Mucosa of rectum (tissue), 2 donors: ENCODE results near the gene CENPI.
"Not testable (repeated sequence)": the region's sequence is repeated elsewhere in the genome, so short reads cannot be mapped to it uniquely, and the experiment has no call there.

ENCODE experiments used
- H3K27ac ChIP-seq, 2 donors: one replicate each; pipeline ENCODE4 v1.7.0; 2013; ENCODE audit warnings: inconsistent platforms in 2 of 2, low read depth in 2 of 2, low read length in 2 of 2
- H3K27me3 ChIP-seq, 2 donors: one replicate each; pipeline ENCODE4 v1.7.0; 2013; ENCODE audit warnings: low read length in 2 of 2; ENCODE audit not compliant: control insufficient read depth in 2 of 2, insufficient read depth in 2 of 2
- H3K36me3 ChIP-seq, 2 donors: one replicate each; pipeline ENCODE4 v1.7.0; 2013; ENCODE audit warnings: low read length in 2 of 2; ENCODE audit not compliant: control insufficient read depth in 2 of 2, insufficient read depth in 2 of 2
- H3K4me1 ChIP-seq, 2 donors: one replicate each; pipeline ENCODE4 v1.7.0; 2013; ENCODE audit warnings: low read length in 2 of 2, mild to moderate bottlenecking in 1 of 2; ENCODE audit not compliant: control insufficient read depth in 2 of 2, insufficient read depth in 2 of 2
- H3K4me3 ChIP-seq, 2 donors: one replicate each; pipeline ENCODE4 v1.7.0; 2013; ENCODE audit warnings: low read length in 2 of 2
- H3K9ac ChIP-seq, 2 donors: one replicate each; pipeline ENCODE4 v1.7.0; 2013; ENCODE audit warnings: low read length in 2 of 2, low read depth in 1 of 2, mild to moderate bottlenecking in 1 of 2
- H3K9me3 ChIP-seq, 2 donors: one replicate each; pipeline ENCODE4 v1.7.0; 2013; ENCODE audit warnings: low read length in 2 of 2; ENCODE audit not compliant: control insufficient read depth in 2 of 2
- donor health status: healthy.
- donor health status: Normal muscosa, but diverticular disease.

The CENPI gene

GRCh38 chrX:101097546-101098453, at the start of gene CENPI:
Gene CENPI (plus strand): TSS chrX:101098204. CDS start chrX:101101071, 2,867 bp downstream.
- Histone ChIP-seq H3K36me3 (no peaks in the 10 kb centered on the region), H3K9me3 (no peaks in the 10 kb centered on the region), H3K4me3 (peak within 1 kb of the TSS; percentile 67 to 83), H3K4me1 (no peaks in the 10 kb centered on the region), H3K27me3 (peaks cover 0 to 3% of the 10 kb centered on the region in 2 donors), H3K27ac (peak within 1 kb of the TSS; percentile 46 to 65), H3K9ac (peak within 1 kb of the TSS; percentile 54 to 71)

GRCh38 chrX:101051153-101051548, 46.9 kb upstream of the CENPI start:
- peak overlapping the region; percentile 86 to 91 for H3K27ac ChIP-seq
- no peaks in the 10 kb centered on the region for H3K36me3 ChIP-seq
- no peaks in the 10 kb centered on the region for H3K27me3 ChIP-seq
- no peaks in the 10 kb centered on the region for H3K9me3 ChIP-seq
- H3K9ac ChIP-seq, result peak overlapping the region; percentile 74 to 91
- peaks cover 0 to 3% of the 10 kb centered on the region in 2 donors for H3K4me1 ChIP-seq
- H3K4me3 ChIP-seq, result peak overlapping the region; percentile 79 to 87

- peak within 1 kb of the TSS; percentile 74 to 91 for H3K9ac ChIP-seq
Measured at GRCh38 chrX:101051549-101052302, 46.3 kb upstream of the CENPI start, which contains the start of gene TRMT2B. Gene TRMT2B (minus strand): TSS chrX:101052111. CDS start chrX:101042289, 9,822 bp downstream.

GRCh38 chrX:101056551-101056950, 41.5 kb upstream of the CENPI start:
- not testable (repeated sequence) for H3K27me3 ChIP-seq, H3K27ac ChIP-seq, H3K4me3 ChIP-seq, H3K9ac ChIP-seq, H3K9me3 ChIP-seq, H3K36me3 ChIP-seq, H3K4me1 ChIP-seq

More at GRCh38 chrX:101051549-101052302, 46.3 kb upstream of the CENPI start, which contains the start of gene TRMT2B:
- Histone ChIP-seq H3K9me3 (no peaks in the 10 kb centered on the region), H3K27ac (peak within 1 kb of the TSS; percentile 86 to 91), H3K36me3 (no peaks in the 10 kb centered on the region), H3K4me1 (peaks cover 0 to 3% of the 10 kb centered on the region in 2 donors), H3K4me3 (peak within 1 kb of the TSS; percentile 79 to 87), H3K27me3 (no peaks in the 10 kb centered on the region)

GRCh38 chrX:101057093-101057714, 40.8 kb upstream of the CENPI start:
- H3K9me3 ChIP-seq, result no peaks in the 10 kb centered on the region
- H3K9ac ChIP-seq, result no peak overlapping the region
- H3K27me3 ChIP-seq, result no peaks in the 10 kb centered on the region
- H3K4me3 ChIP-seq, result no peak overlapping the region
- no peaks in the 10 kb centered on the region for H3K4me1 ChIP-seq
- H3K36me3 ChIP-seq, result no peaks in the 10 kb centered on the region
- H3K27ac ChIP-seq, result no peak overlapping the region

GRCh38 chrX:101062176-101062575, 35.8 kb upstream of the CENPI start:
- H3K9me3 ChIP-seq, result no peaks in the 10 kb centered on the region
- no peaks in the 10 kb centered on the region for H3K4me1 ChIP-seq
- H3K4me3 ChIP-seq, result no peak overlapping the region
- H3K27ac ChIP-seq, result no peak overlapping the region
- no peaks in the 10 kb centered on the region for H3K27me3 ChIP-seq
- H3K9ac ChIP-seq, result no peak overlapping the region
- H3K36me3 ChIP-seq, result no peaks in the 10 kb centered on the region

- Histone ChIP-seq H3K27me3 (no peaks in the 10 kb centered on the region), H3K27ac (no peak overlapping the region), H3K9me3 (no peaks in the 10 kb centered on the region), H3K4me1 (no peaks in the 10 kb centered on the region), H3K36me3 (no peaks in the 10 kb centered on the region), H3K9ac (no peak overlapping the region), H3K4me3 (no peak overlapping the region)
Measured at GRCh38 chrX:101071582-101071981, 26.4 kb upstream of the CENPI start.

- H3K4me1 ChIP-seq, result no peaks in the 10 kb centered on the region
- H3K4me3 ChIP-seq, result peak within 1 kb of the TSS; percentile 58 to 67
- H3K9ac ChIP-seq, result peak within 1 kb of the TSS in 1 of 2 donors; percentile 29
Measured at GRCh38 chrX:101078716-101079598, 19.0 kb upstream of the CENPI start, which contains the start of gene TMEM35A. Gene TMEM35A (plus strand): TSS chrX:101078879. CDS start chrX:101079003, 124 bp downstream.

GRCh38 chrX:101079736-101080270, 18.2 kb upstream of the CENPI start:
- Histone ChIP-seq H3K27ac (no peak overlapping the region), H3K4me3 (peak overlapping the region; percentile 58 to 67), H3K4me1 (no peaks in the 10 kb centered on the region), H3K36me3 (no peaks in the 10 kb centered on the region), H3K9me3 (no peaks in the 10 kb centered on the region), H3K9ac (no peak overlapping the region), H3K27me3 (no peaks in the 10 kb centered on the region)

More at GRCh38 chrX:101078716-101079598, 19.0 kb upstream of the CENPI start, which contains the start of gene TMEM35A:
- Histone ChIP-seq H3K27me3 (no peaks in the 10 kb centered on the region), H3K27ac (peak within 1 kb of the TSS in 1 of 2 donors; percentile 12), H3K36me3 (no peaks in the 10 kb centered on the region), H3K9me3 (no peaks in the 10 kb centered on the region)
